PC-3 (cell line): ENCODE data around the gene IL1R1.

Experiments used
- EZH2 ChIP-seq: fragments of 300-600 bp; sonication (generic); IDR thresholded peaks from one replicate; pipeline ENCODE4 v1.6.1; 2017; ENCODE audit warnings: antibody characterized with exemption, mild to moderate bottlenecking, low read length; ENCODE audit not compliant: unreplicated experiment
- TF ChIP-seq, protein P1 (sequence below): fragments of 300-600 bp; sonication (generic); conservative IDR thresholded peaks from 2 replicates; pipeline ENCODE4 v1.5.1; 2017; ENCODE audit warnings: antibody characterized with exemption, low read depth, mild to moderate bottlenecking, low read length

DNA sequence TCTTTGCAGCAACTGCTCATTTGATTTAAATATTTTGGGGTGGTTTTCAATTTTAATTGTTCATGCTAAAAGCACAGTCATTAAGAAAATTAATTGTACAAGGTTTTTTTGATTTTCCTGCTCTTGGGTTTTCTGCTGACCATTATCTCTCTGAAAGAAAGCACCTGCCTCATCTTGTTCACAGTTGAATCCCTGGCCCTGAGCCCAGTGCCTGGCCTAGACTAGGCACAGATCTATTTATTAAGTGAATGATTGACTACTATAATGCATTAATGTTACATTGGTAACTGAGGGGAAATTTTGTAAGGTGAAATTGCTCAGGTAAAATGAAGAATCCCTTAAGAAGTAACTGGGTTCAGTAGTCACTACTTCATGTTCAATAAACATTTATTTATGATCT, 66.2 kb downstream of the IL1R1 start:
- TF ChIP-seq, protein P1, sequence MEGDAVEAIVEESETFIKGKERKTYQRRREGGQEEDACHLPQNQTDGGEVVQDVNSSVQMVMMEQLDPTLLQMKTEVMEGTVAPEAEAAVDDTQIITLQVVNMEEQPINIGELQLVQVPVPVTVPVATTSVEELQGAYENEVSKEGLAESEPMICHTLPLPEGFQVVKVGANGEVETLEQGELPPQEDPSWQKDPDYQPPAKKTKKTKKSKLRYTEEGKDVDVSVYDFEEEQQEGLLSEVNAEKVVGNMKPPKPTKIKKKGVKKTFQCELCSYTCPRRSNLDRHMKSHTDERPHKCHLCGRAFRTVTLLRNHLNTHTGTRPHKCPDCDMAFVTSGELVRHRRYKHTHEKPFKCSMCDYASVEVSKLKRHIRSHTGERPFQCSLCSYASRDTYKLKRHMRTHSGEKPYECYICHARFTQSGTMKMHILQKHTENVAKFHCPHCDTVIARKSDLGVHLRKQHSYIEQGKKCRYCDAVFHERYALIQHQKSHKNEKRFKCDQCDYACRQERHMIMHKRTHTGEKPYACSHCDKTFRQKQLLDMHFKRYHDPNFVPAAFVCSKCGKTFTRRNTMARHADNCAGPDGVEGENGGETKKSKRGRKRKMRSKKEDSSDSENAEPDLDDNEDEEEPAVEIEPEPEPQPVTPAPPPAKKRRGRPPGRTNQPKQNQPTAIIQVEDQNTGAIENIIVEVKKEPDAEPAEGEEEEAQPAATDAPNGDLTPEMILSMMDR = no peak
- no peak for TF ChIP-seq EZH2
